ENCODE measurements around the gene EFEMP2.
"Not testable (repeated sequence)": the region's sequence is repeated elsewhere in the genome, so short reads cannot be mapped to it uniquely, and the experiment has no call there.

Gene EFEMP2

DNA sequence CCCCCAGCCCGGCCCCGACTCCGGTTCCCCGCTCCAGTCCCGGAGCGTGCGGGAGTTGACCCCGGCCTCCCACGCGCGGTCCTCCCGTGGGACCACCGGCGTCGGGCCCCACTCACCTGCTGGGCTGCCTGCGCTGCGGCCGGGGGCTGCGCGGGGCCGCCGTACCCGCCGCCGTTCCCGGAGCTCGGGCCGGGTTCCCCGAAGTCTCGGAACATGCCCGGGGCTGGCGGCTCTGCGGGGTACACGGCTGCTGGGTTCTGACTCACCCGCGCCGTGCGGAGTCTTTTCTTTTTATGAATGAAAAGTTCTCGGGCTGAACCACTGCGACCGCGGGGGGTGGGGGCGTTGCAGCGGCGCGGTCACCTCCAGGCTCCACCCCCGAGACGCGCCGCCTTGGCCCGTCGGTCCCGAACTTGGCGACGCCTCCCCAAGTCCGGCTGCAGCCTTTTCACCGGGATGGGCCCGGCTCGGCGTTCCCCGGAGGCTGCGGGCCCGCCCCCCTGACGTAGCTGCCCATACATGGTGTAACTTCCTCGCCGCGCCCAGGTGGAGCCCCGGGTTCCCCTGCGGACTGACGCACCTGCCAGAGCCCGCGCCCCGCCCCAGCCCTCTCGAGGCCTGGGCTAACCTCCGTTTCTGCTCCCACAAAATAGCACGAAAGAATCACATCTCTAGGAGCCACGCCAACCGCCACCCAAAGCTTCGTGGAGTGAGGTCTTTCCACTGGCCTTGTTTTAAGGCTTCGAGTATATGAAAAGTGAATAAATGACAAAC is 27.7 kb upstream of the EFEMP2 start, which contains the start of gene FOSL1:
FOSL1 (minus strand) TSS at position 264 of the 774 bp plus-strand sequence; CDS start at position 215, 49 bp downstream.
- peak; percentile 89 for DNase-seq

DNA sequence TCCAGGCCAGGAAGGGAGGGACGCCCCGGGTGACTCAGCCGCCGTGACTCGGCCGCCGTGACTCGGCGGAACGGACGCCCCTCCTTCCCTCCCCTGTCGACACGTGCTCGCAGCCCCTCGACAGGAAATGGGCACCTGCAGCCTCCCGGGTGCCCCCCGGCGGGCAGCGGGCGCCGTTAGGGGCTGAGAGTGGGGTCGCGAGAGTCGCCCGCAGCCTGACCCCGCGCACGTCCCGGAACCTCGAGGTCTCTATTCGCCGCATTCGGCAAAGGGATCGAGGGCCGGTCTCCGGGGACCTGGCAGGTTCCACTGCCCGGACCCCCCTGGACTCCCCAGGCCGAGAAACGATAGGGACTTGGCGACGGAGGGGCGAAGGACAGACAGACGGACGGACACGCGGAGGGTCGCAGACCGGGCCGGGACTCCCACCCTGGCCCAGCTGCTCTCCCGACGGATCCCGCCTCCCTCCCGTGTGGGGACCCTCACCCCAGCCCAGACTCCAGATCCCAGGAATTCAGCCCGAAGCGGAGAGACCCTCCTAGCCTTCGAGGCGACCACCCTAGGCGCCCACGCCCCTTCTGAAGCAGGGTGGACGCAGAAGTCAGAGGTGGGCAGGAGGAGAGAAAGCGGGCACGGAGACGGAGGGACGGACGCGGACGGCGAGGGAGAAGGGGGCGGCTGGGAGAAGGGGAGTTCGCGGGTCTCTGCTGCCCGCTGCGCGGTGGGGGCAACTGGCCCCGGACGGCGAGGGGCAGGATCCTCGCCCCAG is 26.9 kb upstream of the EFEMP2 start:
- peak; percentile 65 for DNase-seq

- no peak for DNase-seq
Measured at GRCh38 chr11:65898656-65899355, 26.2 kb upstream of the EFEMP2 start.

DNA sequence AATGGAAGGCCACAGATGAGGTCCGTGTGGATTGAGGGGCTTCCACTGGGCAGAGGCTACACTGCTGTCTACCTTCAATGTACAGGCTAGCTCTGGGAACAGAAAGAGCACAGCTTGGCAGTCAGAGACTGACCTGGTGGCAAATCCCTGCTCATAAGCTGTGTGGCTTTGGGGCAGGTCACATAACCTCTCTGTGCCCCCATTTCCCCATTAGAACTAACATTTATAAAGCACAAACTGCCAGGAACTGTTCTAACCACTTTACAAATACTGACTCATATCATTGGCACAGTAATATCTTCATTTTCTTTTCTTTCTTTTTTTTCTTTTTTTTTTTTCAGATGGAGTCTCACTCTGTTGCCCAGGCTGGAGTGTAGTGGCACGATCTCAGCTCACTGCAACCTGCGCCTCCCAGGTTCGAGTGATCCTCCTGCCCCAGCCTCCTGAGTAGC is 24.4 kb upstream of the EFEMP2 start:
- no peak for DNase-seq

DNA sequence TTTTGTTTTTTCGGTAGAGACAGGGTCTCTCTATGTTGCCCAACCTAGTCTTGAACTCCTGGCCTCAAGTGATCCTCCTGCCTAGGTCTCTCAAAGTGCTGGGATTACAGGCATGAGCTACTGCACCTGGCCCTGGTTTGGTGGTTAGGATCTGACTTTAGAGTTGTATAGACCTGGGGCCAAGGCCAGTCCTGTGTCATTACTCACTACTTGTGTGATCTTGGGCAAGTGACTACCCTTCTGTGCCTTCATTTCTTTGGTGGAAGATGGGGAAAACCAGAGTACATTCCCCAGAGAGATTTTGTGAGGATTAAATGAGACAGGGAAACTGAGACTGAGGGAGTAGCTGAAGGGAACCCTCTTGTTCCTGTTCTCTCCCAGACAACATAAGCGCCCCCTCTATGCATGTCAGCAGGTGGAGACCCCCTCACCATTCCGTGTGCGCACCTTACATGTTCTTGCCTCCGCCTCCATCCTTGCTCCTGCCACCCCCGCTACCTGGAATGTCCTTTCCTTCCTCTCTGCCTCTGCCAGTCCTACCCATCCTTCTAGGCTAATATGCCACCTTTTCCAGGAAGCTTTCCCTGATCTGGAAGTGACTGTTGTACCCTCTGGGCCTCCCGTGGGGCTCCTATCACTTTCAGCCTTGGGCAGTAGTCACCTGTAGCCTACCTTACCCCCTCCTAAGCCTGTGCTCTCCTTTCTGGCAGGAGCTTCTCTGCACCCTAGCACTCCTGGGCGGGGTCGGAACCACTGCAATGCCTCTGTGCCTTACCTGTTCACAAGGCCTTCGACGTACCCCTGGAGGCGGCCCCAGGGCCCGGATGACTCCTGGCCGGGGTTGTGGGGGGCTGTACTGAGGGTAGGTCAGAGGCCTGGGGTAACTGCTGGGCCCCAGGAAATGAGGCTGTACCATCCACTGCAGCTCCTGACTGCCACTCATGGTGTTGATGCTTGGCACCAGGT is 23.7 kb upstream of the EFEMP2 start:
- no peak for DNase-seq

- no peak for DNase-seq
Measured at GRCh38 chr11:65895482-65895981, 22.9 kb upstream of the EFEMP2 start.

DNA sequence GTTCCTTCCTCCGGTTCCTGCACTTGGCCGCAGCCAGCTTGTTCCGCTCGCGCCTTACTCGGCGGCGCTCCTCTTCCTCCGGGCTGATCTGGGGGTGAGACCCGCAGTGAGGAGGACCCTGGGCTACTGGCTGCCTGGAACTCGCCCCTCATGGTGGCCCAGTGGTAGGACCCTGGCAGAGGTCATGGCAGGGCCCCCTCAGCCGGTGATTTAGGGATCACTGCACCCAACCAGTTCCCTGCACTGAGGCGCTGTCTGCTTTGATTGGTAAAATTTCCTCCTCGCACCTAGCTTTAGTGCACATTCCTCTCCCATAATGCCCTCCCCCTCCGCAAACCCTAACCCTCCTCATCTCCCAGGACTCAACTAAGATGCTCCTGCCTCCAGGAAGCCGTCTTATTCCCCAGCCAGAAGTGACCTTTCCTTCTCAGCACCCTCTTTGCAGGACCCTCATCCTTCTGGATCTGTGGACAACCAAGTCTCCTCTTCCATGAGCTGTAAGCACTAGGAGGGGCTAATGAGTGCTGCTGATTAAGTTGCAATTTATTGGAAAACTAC is 21.5 kb upstream of the EFEMP2 start:
- no peak for DNase-seq

DNA sequence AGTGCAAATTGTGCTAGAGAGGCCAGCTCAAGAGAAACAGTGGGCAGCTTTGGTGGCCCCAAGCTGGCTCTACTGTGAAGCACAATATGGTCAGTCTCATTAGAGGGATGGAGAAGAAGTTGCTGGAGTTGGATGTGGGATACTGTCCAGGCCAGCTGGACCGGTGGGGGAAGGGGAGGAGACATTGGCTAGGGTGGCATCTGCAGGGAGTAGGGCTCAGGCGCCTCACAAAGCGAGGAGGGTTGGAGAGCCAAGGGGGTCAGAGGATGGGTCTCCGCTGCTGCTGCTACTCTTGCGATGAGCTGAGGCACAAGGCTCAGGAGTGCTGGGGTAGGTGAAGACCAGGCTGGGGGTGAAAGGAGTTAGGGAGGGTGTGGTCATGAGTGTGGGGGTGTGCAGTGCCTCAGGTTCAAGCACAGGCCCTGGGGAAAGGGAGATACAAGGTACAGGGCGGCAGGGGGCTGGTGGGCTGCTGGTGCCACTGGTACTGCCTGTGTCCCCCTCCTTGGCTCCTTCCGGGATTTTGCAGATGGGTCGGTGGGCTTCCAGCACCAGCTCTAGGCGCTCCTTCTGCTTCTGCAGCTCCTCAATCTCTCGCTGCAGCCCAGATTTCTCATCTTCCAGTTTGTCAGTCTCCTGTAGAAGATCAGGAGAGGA is 20.2 kb upstream of the EFEMP2 start:
- no peak for DNase-seq

- not testable (repeated sequence) for DNase-seq
Measured at GRCh38 chr11:65892137-65892540, 19.5 kb upstream of the EFEMP2 start.

DNA sequence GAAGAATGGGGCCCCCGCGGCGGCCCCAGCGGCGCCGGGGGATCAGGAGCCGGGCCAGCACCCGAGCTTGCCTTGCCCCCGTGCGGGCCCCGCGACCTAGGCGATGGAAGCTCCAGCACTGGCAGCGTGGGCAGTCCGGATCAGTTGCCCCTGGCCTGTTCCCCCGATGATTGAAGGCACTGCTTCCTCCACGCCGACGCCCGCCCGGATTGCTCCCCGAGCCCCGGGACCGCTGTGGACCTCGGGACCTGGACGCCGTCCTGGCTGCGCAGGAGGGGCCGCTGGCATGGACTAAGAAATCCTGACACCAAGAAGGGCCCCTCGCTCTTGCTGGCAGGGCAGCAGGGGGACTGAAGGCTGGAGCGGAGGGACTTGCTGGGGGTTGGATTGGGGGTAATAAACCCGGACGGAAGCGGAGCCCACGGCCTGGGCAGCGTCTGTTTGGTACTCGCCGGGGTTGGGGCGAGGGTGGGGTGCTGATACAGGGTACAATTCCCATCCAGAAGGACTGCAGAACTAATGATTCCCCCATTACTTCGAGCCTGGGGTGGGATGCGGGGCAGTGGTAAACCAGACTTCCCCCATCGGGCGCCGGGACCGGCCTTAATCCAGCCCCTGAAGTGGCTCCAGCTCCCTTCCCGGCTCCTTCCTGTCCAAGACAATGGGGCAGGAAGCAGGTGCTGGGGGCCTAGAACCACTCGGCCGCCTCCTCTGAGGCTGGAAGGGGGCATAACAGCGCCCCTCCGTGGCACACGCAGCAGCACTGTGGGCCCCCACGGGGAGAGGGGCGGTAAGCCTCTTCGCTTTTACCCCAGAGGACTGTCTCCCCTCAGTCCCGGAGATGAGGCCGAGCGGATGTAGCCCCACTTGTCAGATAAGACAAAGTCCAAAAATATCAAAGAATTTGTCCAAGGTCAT is 18.9 kb upstream of the EFEMP2 start:
- DNase-seq: no peak

GRCh38 chr11:65890324-65891218 is 18.0 kb upstream of the EFEMP2 start, which contains the start of gene CCDC85B:
Gene CCDC85B, plus strand, starts transcription at chr11:65890673. Its CDS starts 111 bp downstream, at chr11:65890784.
- peak; percentile 99 for DNase-seq

- peak; percentile 89 for DNase-seq
Measured at GRCh38 chr11:65888163-65888814, 15.7 kb upstream of the EFEMP2 start, which contains the start of gene FIBP. Gene FIBP, minus strand, starts transcription at chr11:65888471. Its CDS starts 53 bp downstream, at chr11:65888418.

DNA sequence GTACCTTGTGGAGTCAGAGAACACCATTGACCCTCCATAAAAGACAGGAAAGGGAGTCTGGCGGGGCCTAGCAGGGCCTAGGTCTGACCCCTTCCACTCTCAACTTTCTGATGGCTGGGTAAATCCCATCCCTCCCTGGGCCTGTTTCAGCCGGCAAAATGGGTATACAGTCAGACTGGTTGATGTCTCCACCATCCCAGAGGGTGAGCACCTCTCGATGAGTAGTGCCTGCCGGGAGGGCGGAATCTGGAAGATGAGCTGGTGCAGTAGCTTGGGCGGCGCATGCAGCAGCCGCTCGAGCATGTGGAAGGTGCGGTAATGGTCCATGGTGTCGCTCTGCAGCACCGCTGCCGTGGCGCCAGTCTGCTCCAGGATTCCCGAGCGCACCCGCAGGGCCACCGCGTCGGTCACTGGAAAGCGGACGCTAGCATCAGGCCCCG is 15.1 kb upstream of the EFEMP2 start:
- no peak for DNase-seq

- no peak for DNase-seq
Measured at GRCh38 chr11:65886826-65887722, 14.5 kb upstream of the EFEMP2 start.

DNA sequence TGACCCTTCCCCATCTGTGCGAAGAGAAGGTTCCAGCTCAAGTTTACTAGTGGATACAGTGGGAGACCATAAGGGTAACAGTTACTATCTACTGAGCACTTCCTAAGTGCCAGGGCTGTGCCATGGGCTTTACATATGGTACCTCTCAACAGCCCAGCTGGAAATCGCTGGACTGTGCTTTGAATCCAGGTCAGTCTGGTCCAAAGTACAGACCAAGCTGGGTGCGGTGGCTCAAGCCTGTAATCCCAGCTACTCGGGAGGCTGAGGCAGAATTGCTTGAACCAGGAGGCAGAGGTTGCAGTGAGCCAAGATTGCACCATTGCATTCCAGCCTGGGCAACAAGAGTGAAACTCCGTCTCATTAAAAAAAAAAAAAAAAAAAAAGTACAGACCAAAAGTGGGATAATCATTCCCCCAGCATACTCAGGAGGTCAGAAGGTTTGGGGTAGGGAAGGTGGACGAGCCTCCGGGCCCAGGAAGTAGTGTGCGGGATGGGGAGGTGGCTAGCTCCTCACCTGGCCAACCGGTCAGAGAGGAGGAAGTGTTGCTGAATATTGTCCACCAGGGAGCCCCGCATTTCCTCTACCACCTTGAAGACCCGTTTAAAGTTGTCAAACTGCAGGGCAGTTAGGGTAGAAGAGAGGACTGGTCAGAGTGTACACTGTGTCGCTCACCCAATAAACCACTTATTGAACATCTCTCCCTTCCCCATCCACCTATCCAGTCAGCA is 13.4 kb upstream of the EFEMP2 start:
- DNase-seq: no peak

DNA sequence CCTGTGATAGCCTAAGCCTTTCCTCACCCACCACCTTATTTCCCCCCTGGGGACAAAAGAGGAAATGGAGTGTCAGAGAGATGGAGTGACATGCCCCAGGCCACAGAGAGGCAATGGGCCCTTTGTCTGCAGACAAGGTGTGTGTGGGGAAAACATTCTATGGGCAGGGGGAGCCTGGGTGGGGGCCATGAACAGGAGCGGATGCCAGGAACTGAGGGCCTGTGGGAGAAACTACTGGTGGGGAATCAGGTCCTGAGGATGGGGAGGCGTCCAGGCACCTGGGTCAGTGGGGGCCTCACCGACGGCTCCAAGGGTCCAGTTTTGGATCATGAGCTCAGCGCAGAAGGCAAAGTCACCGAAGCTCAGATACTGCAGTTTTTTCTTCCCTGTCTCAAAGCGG is 12.6 kb upstream of the EFEMP2 start:
- DNase-seq: no peak
